Measurements from ENCODE around the gene LCLAT1. TPM values are rescaled to one million over a fixed set of nuclear protein-coding genes. Genes with fewer than 3 reads are reported as not detected.
A peak's percentile ranks its signal among the peaks of the same experiment; 100 is the strongest.

The LCLAT1 gene
- total RNA-seq, 1 donor from 2014 or later = 17.8 TPM

DNA sequence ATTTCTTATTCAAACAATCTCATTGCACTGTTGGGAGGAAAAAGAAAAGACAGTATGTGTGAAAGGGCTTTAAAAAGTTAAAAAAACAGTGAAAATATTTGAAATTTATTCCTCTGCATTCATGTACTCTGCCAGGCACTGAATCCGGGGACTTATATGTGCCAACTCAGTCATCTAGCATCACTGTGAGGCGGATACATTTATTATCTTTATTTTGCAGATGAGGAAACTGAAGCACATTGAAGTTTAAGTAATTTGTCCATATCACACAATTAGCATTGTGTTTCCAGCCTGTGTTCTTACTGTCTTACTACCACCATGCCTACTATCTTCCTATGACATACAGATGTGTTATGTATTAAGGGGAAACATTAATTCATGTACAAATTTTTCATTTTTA is 1.8 kb downstream of the LCLAT1 start:
- TF ChIP-seq, protein P1, sequence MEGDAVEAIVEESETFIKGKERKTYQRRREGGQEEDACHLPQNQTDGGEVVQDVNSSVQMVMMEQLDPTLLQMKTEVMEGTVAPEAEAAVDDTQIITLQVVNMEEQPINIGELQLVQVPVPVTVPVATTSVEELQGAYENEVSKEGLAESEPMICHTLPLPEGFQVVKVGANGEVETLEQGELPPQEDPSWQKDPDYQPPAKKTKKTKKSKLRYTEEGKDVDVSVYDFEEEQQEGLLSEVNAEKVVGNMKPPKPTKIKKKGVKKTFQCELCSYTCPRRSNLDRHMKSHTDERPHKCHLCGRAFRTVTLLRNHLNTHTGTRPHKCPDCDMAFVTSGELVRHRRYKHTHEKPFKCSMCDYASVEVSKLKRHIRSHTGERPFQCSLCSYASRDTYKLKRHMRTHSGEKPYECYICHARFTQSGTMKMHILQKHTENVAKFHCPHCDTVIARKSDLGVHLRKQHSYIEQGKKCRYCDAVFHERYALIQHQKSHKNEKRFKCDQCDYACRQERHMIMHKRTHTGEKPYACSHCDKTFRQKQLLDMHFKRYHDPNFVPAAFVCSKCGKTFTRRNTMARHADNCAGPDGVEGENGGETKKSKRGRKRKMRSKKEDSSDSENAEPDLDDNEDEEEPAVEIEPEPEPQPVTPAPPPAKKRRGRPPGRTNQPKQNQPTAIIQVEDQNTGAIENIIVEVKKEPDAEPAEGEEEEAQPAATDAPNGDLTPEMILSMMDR (IDR thresholded peaks at IDR 0.05) = no peak
- peaks cover 23% of the 10 kb centered on the region for H3K4me1 Mint-ChIP-seq (ENCODE audit: low read depth)
- no peak for DNase-seq (ENCODE audit: low spot score)
- H3K4me3 Mint-ChIP-seq (ENCODE audit: unreplicated experiment) = peak overlapping the region; percentile 90
- no peaks in the 10 kb centered on the region for H3K27me3 Mint-ChIP-seq (ENCODE audit: low read depth)
- no peaks in the 10 kb centered on the region for H3K36me3 Mint-ChIP-seq (ENCODE audit: low read depth)
- no peaks in the 10 kb centered on the region for H3K9me3 Mint-ChIP-seq (ENCODE audit: low read depth)
- no peak overlapping the region for H3K27ac Mint-ChIP-seq (ENCODE audit: unreplicated experiment)

DNA sequence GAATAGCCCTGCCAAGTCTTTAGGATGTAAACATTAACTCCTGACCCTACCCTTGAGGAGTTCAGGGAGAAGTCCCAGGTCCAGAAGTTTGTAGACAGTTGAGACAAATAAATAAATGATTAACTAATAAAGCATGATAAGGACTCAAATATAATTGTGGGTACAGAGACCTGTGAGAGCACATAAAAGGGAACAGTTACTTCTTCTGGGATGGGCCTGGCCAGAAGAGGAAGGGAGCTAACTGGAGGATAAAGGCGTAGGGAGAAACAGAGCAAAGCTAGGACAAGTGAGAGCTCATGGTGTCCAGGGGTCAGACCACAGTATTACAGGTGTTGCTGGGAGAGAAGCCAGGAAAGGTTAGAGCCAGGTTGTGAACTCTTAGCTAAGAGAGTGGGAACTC is 3.0 kb downstream of the LCLAT1 start:
- TF ChIP-seq, protein P1 (IDR thresholded peaks at IDR 0.05) = no peak
- Mint-ChIP-seq H3K4me3 (ENCODE audit: unreplicated experiment) (no peak overlapping the region), H3K36me3 (ENCODE audit: low read depth) (no peaks in the 10 kb centered on the region), H3K9me3 (ENCODE audit: low read depth) (no peaks in the 10 kb centered on the region), H3K4me1 (ENCODE audit: low read depth) (peaks cover 23% of the 10 kb centered on the region), H3K27ac (ENCODE audit: unreplicated experiment) (no peak overlapping the region), H3K27me3 (ENCODE audit: low read depth) (no peaks in the 10 kb centered on the region)
- no peak for DNase-seq (ENCODE audit: low spot score)

DNA sequence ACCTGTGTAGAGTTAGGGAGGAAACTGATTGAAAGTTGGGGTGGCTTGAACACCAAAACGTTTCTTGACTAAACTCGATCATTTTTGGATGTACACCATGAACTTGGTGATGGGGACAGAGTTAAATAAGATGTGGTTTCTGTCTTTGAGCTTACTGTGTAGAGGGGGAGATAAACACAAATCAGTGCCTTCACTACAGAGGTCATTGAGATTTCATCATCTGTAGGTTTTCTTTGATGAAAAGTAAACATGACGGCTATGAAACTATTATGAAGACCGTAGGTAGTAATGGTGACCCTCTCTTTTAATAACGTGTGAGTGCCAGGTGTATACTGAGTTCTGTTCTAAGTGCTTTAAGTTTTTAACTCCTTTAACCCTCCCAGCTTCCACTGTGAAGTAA is 6.5 kb downstream of the LCLAT1 start:
- no peak for DNase-seq (ENCODE audit: low spot score)
- H3K36me3 Mint-ChIP-seq (ENCODE audit: low read depth) = no peaks in the 10 kb centered on the region
- H3K4me3 Mint-ChIP-seq (ENCODE audit: unreplicated experiment) = no peak overlapping the region
- peaks cover 4% of the 10 kb centered on the region for H3K4me1 Mint-ChIP-seq (ENCODE audit: low read depth)
- H3K27ac Mint-ChIP-seq (ENCODE audit: unreplicated experiment) = no peak overlapping the region
- no peaks in the 10 kb centered on the region for H3K9me3 Mint-ChIP-seq (ENCODE audit: low read depth)
- TF ChIP-seq, protein P1 (IDR thresholded peaks at IDR 0.05) = no peak
- no peaks in the 10 kb centered on the region for H3K27me3 Mint-ChIP-seq (ENCODE audit: low read depth)

DNA sequence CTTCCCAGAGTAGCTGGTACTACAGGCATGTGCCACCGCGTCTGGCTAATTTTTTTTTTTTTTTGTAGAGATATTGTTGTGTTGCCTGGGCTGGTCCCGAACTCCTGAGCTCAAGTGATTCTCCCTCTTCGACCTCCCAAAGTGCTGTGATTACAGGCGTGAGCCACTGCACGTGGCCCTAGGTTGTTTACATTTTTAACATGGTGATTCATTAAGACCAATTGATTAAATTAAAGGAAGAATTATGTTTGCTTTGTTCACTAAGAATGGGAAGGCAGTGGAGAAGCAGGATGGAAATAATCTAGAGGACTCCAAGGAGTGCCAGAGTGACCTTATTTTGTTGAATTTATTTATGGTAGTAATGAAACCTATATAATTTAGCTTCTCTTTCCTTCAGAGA is 7.5 kb downstream of the LCLAT1 start:
- no peak for DNase-seq (ENCODE audit: low spot score)
- Mint-ChIP-seq H3K9me3 (ENCODE audit: low read depth) (no peaks in the 10 kb centered on the region), H3K27ac (ENCODE audit: unreplicated experiment) (no peak overlapping the region), H3K4me3 (ENCODE audit: unreplicated experiment) (no peak overlapping the region), H3K36me3 (ENCODE audit: low read depth) (no peaks in the 10 kb centered on the region), H3K27me3 (ENCODE audit: low read depth) (no peaks in the 10 kb centered on the region), H3K4me1 (ENCODE audit: low read depth) (no peaks in the 10 kb centered on the region)
- TF ChIP-seq, protein P1 (IDR thresholded peaks at IDR 0.05) = no peak

DNA sequence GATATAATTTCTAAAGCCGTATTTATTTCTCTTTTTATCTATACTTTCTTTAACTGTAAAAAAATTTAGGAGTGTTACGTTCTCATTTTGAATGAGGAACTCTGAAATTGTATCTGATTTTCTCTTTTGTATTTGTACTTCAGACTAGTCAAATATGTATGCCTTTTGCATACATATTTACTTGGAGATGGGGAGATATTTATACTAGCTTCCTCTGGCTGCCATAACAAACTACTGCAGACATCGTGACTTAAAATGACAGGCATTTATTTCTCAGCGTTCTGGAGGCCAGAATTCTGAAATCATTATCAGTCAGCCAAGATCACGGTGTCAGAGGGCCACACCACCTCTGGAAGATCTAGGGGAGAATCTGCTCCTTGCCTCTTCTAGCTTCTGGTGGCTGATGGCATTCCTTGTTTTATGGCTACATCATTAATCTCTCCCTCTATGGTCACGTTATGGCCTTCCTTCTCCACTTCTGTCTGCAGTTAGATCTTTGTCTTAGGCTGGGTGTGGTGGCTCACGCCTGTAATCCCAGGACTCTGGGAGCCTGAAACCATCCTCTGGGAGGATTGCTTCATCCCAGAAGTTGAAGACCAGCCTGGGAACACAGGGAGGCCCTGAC is 8.2 kb downstream of the LCLAT1 start:
- Mint-ChIP-seq H3K36me3 (ENCODE audit: low read depth) (no peaks in the 10 kb centered on the region), H3K4me3 (ENCODE audit: unreplicated experiment) (no peak overlapping the region), H3K27ac (ENCODE audit: unreplicated experiment) (peak overlapping the region; percentile 38), H3K9me3 (ENCODE audit: low read depth) (no peaks in the 10 kb centered on the region), H3K27me3 (ENCODE audit: low read depth) (no peaks in the 10 kb centered on the region), H3K4me1 (ENCODE audit: low read depth) (no peaks in the 10 kb centered on the region)
- TF ChIP-seq, protein P1 (IDR thresholded peaks at IDR 0.05) = no peak
- no peak for DNase-seq (ENCODE audit: low spot score)
